ENCODE results near the gene C11orf58.
A peak's percentile ranks its signal among the peaks of the same experiment; 100 is the strongest.

Gene C11orf58

GRCh38 chr11:16787035-16787742 lies 48.7 kb downstream of the C11orf58 start:
- no peak for DNase-seq

DNA sequence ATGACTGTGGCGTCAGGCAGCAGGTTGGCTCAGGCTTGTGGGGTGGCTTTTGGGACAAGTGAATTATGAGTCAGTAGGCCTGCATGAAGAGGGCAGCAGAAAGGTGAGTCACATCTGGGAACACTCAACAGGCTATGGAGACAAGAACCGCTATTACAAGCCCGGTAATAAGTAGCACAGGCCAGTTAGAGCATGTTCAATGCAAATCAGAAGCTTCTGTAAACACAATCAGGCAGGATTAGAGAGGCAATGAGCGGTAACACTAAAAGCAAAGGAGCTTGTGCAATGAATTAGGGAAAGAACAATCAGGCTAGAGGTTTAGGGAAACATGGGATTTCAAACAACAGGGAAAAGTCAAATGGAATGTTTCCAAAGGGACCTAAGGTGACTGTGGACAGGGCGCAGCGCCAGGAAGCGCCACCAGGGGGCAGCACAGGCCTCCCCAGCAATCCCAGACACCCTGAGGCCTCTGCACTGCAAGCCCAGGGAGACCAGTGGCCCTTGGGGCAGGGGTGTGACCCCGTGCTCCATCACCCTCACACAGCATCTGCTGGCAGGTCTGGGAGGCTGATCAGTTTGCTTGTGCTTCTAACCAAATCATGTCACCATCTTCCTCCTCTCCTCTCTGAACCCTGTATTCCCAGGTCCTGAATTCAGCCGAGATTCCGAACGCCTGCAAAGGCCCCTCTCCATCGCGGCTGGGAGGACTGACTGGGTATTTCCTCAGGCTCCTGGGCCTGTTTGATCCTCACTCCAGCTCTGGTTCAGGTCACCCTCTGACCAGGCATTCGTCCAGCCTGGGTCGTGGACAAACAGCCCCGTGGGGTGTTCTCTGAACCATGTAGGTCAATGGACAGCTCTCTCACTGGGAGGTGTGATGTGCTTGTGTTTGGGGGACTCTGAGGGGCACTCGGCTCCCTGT lies 50.0 kb downstream of the C11orf58 start:
- peak; percentile 12 for DNase-seq

DNA sequence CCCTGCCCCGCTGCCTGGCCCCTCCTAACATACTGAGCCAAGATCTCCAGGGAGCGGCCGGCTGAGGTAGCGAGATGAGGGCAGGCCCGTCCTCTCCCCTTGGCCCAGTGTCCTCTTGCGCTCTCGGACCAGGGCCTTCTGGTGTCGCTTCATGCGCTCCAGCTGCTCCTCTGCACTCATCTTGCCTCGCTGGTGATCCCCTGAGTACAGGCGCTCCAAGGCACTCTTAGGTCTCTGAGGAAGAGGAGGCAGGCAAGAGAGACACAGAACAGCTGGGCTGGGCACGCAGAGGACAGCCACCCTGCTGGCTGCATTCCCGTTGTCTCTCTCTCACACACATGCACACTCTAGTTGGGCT lies 50.6 kb downstream of the C11orf58 start:
- no peak for DNase-seq

- DNase-seq = no peak
These were observed 51.4 kb downstream of the C11orf58 start for GRCh38 chr11:16789560-16790485.

- DNase-seq = no peak
These were observed 52.2 kb downstream of the C11orf58 start for GRCh38 chr11:16790486-16791190.

- peak; percentile 96 for DNase-seq
These were observed 52.9 kb downstream of the C11orf58 start for GRCh38 chr11:16791191-16791961.

DNA sequence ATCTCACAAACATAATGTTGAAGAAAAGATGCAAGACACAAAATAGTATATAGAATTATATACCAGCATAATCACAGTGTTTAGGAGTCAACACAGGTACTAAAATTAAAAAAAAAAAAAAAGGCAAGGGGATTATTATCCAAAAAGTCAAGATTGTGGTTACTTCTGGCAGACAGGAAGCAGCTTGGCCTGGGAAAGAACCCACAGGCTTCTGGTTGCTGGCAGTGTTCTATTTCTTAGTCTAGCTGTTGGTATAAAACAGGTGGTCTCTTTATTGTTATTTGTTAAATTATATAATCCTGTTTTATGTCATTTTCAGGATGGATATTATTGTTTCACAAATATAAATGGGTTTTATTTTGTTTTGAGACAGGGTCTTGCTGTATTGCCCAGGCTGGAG lies 54.0 kb downstream of the C11orf58 start:
- no peak for DNase-seq

GRCh38 chr11:16793009-16793408 lies 54.6 kb downstream of the C11orf58 start:
- no peak for DNase-seq

GRCh38 chr11:16793511-16793910 lies 55.1 kb downstream of the C11orf58 start:
- no peak for DNase-seq

GRCh38 chr11:16794047-16794818 lies 55.8 kb downstream of the C11orf58 start:
- no peak for DNase-seq

GRCh38 chr11:16795146-16795545 lies 56.7 kb downstream of the C11orf58 start:
- no peak for DNase-seq

DNA sequence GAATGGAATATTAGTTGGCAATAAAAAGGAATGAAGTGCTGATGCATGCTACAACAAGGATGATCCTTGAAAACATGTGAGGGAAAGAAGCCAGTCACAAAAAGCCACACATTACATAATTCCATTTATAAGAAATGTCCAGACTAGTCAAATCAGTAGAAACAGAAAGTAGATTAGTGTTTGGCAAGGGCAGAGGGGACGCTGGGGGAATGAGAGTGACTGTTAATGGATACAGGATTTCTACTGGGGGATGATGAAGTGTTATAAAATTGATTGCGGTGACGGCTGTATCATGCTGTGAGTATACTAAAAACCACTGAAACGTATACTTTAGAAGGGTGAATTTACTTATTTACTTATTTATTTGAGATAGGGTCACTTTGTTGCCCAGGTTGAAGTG lies 57.9 kb downstream of the C11orf58 start:
- DNase-seq = no peak

DNA sequence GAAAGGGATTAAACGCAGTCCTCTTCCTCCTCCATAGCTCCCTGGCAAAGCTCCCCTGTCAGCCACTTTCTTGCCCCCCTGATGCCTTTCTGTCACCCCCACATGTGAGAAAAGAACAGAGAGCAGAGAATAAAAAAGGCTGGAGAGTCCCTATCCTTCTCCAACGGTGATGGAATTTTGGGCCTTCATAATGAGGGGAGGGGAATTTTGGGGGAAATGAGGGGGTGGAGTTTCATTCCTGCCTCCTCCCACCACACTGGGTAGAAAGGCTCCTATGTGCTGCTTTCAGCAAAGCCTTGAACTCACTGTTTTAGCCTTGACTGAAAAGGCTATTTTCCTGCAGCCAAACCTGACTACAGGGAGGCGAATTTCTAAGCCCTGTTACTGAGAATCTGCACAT lies 59.3 kb downstream of the C11orf58 start:
- no peak for DNase-seq

DNA sequence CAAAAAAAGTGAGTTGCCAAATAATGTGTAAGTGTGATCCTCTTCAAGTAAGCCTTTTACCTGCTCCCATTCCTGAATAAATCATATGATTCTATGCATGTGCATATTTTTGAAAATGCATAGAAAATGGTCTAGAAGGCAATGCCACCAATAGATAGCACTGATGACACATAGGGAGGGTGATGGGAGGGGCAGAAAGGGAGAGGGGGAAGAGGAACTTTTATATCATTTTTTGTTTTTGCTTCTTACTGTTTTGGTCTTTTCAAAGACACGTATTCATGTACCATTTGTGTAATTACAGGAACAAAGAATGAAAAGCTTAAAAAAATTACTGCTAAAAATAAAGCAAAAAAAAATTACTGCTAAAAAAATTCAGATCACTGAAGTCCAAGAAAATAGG lies 60.8 kb downstream of the C11orf58 start:
- no peak for DNase-seq

DNA sequence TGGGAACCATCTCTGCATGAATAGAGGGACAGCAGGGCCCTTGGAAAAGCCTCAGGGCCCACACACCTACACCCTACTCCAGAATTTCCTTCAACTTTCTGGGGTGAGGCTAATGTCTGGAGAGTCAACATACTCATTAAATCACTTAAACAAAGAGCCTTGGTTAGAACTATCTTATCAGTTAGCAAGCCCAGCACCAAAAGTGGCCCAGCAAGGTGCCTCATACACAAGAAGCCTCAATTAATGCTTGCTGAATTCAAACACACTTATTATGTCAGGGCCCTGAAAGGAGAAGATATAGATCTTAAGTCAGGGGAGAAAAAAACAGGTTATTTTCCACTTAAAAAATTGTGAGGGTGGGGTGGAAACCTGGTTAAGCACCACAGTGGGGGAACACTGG lies 61.4 kb downstream of the C11orf58 start:
- DNase-seq = no peak

DNA sequence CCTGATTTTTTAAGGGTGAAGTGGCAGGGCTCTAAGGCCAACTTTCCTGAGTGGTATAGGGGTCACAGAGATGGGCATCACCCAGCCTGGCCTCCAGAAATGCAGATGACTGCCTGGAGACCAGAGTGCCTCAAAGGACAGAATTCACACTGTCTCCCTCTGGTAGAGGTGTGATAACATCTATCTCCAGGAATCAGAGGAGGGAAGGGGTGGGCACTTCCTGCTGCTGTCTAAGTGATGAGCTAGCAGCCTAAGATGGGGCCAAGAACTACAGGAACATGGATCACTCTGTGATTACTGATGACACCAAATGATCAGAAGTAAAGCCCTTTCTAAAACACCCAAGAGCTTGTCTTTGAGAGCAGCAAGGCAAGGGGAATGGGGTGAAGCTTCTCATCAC lies 61.9 kb downstream of the C11orf58 start:
- no peak for DNase-seq

DNA sequence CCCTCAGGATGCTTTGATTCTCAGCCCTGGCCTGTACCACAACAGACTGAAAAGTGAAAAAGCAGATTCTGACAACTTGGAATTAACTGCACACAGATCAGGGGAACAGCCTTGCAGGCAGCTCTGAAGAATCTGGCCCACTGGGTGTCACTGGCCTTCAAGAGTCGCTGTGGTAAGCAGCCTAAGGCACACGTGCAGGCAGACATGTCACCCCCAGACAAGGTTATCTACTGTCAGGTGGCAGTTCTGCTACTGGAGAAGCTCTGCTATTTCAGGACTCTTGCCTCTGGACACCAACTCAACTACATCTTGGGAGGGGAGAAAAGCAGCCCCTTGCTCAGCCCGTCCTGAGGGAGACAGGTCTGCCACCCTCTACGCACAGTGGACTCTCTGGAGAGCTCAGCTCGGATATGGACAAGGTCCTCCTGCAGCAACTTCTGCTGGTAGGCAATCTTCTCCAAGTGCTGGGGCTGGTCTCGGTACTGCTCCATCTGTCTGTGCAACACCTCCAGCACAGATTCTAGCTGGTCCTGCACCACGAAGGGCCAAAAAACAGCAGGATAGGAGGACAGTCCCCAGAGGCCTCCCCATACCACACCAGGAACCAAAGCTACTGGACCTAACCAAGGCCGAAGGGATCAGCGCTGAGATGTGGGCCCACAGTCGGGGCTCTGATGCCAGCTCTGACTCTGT lies 63.0 kb downstream of the C11orf58 start:
- no peak for DNase-seq

- no peak for DNase-seq
These were observed 65.9 kb downstream of the C11orf58 start for GRCh38 chr11:16804104-16804947.

GRCh38 chr11:16805938-16806337 lies 67.5 kb downstream of the C11orf58 start:
- DNase-seq = no peak

Measured in NCI-H226 (cell line).